ENCODE data around the gene EPN1. TPM values are rescaled to one million over a fixed set of nuclear protein-coding genes. Genes with fewer than 3 reads are reported as not detected.

The EPN1 gene
- polyA plus RNA-seq, 1 donor (not counting 4 experiments of a cell fraction or from before 2014, with no cell fraction given): 23.3 TPM

DNA sequence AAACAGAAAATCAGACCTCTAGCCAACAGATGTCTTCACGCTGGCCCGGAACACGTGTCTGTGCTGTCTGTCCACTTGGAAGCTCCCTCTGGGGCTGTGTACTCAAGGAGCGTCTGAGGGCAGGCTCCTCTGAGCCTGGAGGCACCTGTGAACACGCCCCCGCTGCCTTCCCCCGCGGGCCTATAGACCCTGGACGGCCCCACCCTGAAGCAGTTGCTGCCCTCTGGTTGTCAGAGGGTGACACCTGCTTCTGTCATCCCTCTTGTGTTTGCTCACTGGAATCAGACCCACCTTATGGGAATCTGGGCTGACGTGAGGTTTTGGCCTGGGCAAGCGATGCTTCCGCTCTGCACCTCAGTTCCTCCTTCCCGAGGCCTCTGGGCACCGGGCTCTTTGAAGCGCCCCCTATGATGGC is 19.2 kb downstream of the EPN1 start:
- Histone ChIP-seq H3K4me1 (ENCODE audit: control insufficient read depth, extremely low read depth, insufficient read depth, low read length) (no peaks in the 10 kb centered on the region), H3K36me3 (ENCODE audit: control insufficient read depth in 2 of 2, extremely low read depth in 1 of 2, insufficient read depth in 2 of 2, low read length in 2 of 2) (peaks cover 10 to 40% of the 10 kb centered on the region in 2 experiments), H2AFZ (ENCODE audit: control insufficient read depth, low read length) (no peak overlapping the region), H3K9me3 (ENCODE audit: control insufficient read depth, low read depth, low read length) (no peaks in the 10 kb centered on the region), H3K9ac (ENCODE audit: control insufficient read depth, extremely low read depth, insufficient read depth, low read length) (no peak overlapping the region), H4K20me1 (ENCODE audit: control insufficient read depth, extremely low read depth, insufficient read depth, low read length) (no peaks in the 10 kb centered on the region), H3K27ac (ENCODE audit: control insufficient read depth, insufficient read depth, low read length) (no peak overlapping the region), H3K9me1 (ENCODE audit: control insufficient read depth, extremely low read depth, insufficient read depth, low read length) (no peaks in the 10 kb centered on the region), H3K4me2 (ENCODE audit: control insufficient read depth, extremely low read depth, insufficient read depth, low read depth, low read length) (no peak overlapping the region), H3K27me3 (ENCODE audit: control insufficient read depth, extremely low read depth, insufficient read depth, low read length) (no peaks in the 10 kb centered on the region), H3K79me2 (ENCODE audit: control insufficient read depth, insufficient read depth, low read length) (no peaks in the 10 kb centered on the region), H3K4me3 (ENCODE audit: control insufficient read depth in 2 of 3, extremely low read depth in 1 of 3, insufficient read depth in 2 of 3, low read depth in 1 of 3, low read length in 3 of 3) (no peak overlapping the region)
- TF ChIP-seq EZH2 (IDR thresholded peaks at IDR 0.05; ENCODE audit: low read length): no peak
- TF ChIP-seq, protein P1, sequence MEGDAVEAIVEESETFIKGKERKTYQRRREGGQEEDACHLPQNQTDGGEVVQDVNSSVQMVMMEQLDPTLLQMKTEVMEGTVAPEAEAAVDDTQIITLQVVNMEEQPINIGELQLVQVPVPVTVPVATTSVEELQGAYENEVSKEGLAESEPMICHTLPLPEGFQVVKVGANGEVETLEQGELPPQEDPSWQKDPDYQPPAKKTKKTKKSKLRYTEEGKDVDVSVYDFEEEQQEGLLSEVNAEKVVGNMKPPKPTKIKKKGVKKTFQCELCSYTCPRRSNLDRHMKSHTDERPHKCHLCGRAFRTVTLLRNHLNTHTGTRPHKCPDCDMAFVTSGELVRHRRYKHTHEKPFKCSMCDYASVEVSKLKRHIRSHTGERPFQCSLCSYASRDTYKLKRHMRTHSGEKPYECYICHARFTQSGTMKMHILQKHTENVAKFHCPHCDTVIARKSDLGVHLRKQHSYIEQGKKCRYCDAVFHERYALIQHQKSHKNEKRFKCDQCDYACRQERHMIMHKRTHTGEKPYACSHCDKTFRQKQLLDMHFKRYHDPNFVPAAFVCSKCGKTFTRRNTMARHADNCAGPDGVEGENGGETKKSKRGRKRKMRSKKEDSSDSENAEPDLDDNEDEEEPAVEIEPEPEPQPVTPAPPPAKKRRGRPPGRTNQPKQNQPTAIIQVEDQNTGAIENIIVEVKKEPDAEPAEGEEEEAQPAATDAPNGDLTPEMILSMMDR (optimal IDR thresholded peaks at IDR 0.05 in 1 of 3, IDR thresholded peaks at IDR 0.05 in 1 of 3, conservative IDR thresholded peaks at IDR 0.05 in 1 of 3; ENCODE audit: extremely low read depth in 1 of 3, insufficient read depth in 2 of 3, low read length in 3 of 3): no peak
- DNase-seq (ENCODE audit: low read depth, low spot score) (no peak), FAIRE-seq (no peak)
- dilution Hi-C loops (cut with MboI; ENCODE audit: extremely low pct_ligation_motif_present, low sequenced_read_pairs): no loop called here

DNA sequence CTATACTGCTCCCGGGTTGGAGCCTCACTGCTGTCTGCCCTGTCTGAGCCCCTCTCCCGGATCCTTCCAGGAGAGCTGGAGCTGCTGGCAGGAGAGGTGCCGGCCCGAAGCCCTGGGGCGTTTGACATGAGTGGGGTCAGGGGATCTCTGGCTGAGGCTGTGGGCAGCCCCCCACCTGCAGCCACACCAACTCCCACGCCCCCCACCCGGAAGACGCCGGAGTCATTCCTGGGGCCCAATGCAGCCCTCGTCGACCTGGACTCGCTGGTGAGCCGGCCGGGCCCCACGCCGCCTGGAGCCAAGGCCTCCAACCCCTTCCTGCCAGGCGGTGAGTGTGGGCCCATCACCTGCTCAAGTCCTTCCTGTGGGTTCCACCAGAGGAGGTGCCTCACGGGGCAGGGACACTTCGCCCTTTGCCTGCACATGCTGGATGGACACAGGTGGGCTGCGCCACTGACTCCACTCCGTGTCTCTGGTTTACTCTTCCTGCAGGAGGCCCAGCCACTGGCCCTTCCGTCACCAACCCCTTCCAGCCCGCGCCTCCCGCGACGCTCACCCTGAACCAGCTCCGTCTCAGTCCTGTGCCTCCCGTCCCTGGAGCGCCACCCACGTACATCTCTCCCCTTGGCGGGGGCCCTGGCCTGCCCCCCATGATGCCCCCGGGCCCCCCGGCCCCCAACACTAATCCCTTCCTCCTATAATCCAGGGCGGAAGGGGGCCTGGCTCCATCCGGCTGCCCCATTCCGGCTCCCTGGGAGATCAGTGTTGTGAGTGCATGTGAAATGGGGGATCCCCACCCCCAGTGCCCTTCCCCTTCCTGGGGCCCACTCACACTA is 19.8 kb downstream of the EPN1 start:
- TF ChIP-seq, protein P1 (optimal IDR thresholded peaks at IDR 0.05 in 1 of 3, IDR thresholded peaks at IDR 0.05 in 1 of 3, conservative IDR thresholded peaks at IDR 0.05 in 1 of 3; ENCODE audit: extremely low read depth in 1 of 3, insufficient read depth in 2 of 3, low read length in 3 of 3): no peak
- TF ChIP-seq EZH2 (IDR thresholded peaks at IDR 0.05; ENCODE audit: low read length): no peak
- no peak overlapping the region for H2AFZ ChIP-seq (ENCODE audit: control insufficient read depth, low read length)
- no peak overlapping the region for H3K4me3 ChIP-seq (ENCODE audit: control insufficient read depth in 2 of 3, extremely low read depth in 1 of 3, insufficient read depth in 2 of 3, low read depth in 1 of 3, low read length in 3 of 3)
- DNase-seq (ENCODE audit: low read depth, low spot score): no peak
- no peak overlapping the region for H3K27ac ChIP-seq (ENCODE audit: control insufficient read depth, insufficient read depth, low read length)
- no peaks in the 10 kb centered on the region for H3K9me3 ChIP-seq (ENCODE audit: control insufficient read depth, low read depth, low read length)
- dilution Hi-C loops (cut with MboI; ENCODE audit: extremely low pct_ligation_motif_present, low sequenced_read_pairs): no loop called here
- peaks cover 9 to 41% of the 10 kb centered on the region in 2 experiments for H3K36me3 ChIP-seq (ENCODE audit: control insufficient read depth in 2 of 2, extremely low read depth in 1 of 2, insufficient read depth in 2 of 2, low read length in 2 of 2)
- no peaks in the 10 kb centered on the region for H4K20me1 ChIP-seq (ENCODE audit: control insufficient read depth, extremely low read depth, insufficient read depth, low read length)
- no peak for FAIRE-seq
- no peak overlapping the region for H3K4me2 ChIP-seq (ENCODE audit: control insufficient read depth, extremely low read depth, insufficient read depth, low read depth, low read length)
- H3K9ac ChIP-seq (ENCODE audit: control insufficient read depth, extremely low read depth, insufficient read depth, low read length): no peak overlapping the region
- no peaks in the 10 kb centered on the region for H3K79me2 ChIP-seq (ENCODE audit: control insufficient read depth, insufficient read depth, low read length)
- no peaks in the 10 kb centered on the region for H3K9me1 ChIP-seq (ENCODE audit: control insufficient read depth, extremely low read depth, insufficient read depth, low read length)
- no peaks in the 10 kb centered on the region for H3K27me3 ChIP-seq (ENCODE audit: control insufficient read depth, extremely low read depth, insufficient read depth, low read length)
- H3K4me1 ChIP-seq (ENCODE audit: control insufficient read depth, extremely low read depth, insufficient read depth, low read length): no peaks in the 10 kb centered on the region
